Measurements from ENCODE around the gene TAS2R31. TPM values are rescaled to one million over a fixed set of nuclear protein-coding genes. Genes with fewer than 3 reads are reported as not detected.
"Not testable (repeated sequence)": the region's sequence is repeated elsewhere in the genome, so short reads cannot be mapped to it uniquely, and the experiment has no call there.

Gene TAS2R31
- total RNA-seq, 1 donor: 7.3 TPM

DNA sequence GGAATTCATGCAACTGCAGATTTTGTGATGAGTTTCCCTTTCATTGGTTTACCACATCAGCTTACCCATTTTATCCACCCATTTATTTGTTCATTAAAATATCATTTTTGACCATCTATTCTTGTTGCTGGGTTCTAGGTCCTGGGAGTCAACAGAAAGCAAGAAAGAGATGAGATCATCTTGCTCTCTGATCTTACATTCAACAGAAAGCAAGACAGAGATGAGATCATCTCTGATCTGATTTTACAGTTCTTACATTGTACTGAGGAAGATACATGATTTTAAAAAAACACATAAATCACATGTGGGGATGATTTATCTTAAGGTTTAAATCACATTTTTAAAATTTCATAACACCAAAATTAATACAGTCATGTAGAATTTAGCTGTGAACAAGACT lies 28.6 kb upstream of the TAS2R31 start:
- TF ChIP-seq, protein P1, sequence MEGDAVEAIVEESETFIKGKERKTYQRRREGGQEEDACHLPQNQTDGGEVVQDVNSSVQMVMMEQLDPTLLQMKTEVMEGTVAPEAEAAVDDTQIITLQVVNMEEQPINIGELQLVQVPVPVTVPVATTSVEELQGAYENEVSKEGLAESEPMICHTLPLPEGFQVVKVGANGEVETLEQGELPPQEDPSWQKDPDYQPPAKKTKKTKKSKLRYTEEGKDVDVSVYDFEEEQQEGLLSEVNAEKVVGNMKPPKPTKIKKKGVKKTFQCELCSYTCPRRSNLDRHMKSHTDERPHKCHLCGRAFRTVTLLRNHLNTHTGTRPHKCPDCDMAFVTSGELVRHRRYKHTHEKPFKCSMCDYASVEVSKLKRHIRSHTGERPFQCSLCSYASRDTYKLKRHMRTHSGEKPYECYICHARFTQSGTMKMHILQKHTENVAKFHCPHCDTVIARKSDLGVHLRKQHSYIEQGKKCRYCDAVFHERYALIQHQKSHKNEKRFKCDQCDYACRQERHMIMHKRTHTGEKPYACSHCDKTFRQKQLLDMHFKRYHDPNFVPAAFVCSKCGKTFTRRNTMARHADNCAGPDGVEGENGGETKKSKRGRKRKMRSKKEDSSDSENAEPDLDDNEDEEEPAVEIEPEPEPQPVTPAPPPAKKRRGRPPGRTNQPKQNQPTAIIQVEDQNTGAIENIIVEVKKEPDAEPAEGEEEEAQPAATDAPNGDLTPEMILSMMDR (IDR thresholded peaks at IDR 0.05; ENCODE audit: insufficient read depth, low read depth, low read length): no peak
- H3K4me3 ChIP-seq (ENCODE audit: low read depth, low read length): no peak overlapping the region
- no peak for DNase-seq (ENCODE audit: low read depth)

DNA sequence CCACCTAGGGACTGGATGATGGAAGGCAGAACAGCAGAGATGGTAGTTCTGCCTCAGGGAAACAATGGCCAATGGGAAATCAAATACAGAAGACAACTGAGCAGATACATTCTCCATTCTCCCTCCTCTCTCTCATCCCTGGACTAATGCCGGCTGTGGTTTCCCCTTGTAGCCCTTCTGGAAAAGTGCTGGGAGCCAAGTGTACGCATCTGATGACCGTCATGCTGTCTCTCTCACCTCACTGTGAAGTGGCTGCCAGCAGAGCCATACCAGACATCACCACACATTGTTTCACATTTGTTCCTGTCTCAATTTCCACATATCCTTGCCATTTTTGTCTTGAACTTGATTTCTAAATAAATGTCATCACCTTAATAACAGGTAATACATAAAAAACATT lies 27.8 kb upstream of the TAS2R31 start:
- no peak for DNase-seq (ENCODE audit: low read depth)
- H3K4me3 ChIP-seq (ENCODE audit: low read depth, low read length): no peak overlapping the region
- TF ChIP-seq, protein P1 (IDR thresholded peaks at IDR 0.05; ENCODE audit: insufficient read depth, low read depth, low read length): no peak

DNA sequence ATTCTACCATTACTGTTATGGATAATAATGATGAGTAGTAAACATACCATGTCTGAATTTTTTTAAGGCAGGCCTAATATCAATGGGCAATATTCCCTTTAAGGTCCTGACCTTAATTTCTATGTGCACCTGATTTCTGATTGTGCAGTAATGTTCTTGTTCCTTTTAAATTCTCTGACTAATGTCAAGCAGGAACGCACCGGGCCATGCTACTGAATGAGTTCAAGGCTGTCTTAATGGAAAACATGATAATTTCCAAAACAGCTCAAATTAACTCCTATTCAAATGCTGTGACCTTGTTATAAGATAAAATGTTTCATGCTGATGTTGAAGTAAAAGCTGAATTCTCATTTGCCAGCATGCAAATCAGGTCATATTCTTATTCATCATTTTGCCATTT lies 24.1 kb upstream of the TAS2R31 start:
- TF ChIP-seq, protein P1 (IDR thresholded peaks at IDR 0.05; ENCODE audit: insufficient read depth, low read depth, low read length): no peak
- no peak for DNase-seq (ENCODE audit: low read depth)

DNA sequence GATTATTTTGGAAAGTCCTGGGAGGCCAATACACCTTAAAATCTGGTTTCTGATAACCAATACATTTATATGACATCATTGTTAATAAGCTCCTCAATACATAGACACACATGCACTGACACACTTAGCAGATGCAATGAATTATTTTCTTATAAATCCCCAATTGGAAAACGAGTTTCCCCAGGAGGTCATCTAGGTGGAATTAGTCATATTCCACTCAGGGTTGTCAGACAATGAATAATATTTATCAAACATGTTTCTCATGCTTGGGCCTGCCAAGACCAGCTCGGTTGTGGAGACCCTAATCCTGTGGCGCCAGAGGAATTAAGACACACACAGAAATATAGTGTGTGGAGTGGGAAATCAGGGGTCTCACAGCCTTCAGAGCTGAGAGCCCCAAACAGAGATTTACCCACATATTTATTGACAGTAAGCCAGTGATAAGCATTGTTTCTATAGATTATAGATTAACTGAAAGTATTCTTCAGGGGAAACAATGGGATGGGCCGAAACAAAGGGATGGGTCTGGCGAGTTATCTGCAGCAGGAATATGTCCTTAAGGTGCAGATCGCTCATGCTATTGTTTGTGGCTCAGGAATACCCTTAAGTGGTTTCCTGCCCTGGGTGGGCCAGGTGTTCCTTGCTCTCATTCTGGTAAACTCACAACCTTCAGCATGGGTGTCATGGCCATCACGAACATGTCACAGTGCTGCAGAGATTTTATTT lies 18.8 kb upstream of the TAS2R31 start:
- H3K4me3 ChIP-seq (ENCODE audit: low read depth, low read length); DNase-seq (ENCODE audit: low read depth): not testable (repeated sequence)

More for the DNA sequence above, 24.1 kb upstream of the TAS2R31 start:
- no peak overlapping the region for H3K4me3 ChIP-seq (ENCODE audit: low read depth, low read length)

DNA sequence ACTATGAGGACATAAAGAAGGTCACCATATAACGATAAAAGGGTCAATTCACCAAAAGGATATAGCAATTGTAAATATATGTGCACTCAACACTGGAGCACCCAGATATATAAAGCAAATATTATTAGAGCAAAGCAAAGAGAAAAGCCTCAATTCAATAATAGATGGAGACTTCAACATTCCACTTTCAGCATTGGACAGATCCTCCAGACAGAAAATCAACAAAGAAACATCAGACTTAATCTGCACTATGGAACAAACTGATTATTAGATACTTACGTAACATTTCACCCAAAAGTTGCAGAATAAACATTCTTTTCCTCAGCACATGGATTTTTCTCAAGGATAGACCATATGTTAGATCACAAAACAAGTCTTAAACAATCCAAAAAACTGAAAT lies 10.2 kb upstream of the TAS2R31 start:
- not testable (repeated sequence) for DNase-seq (ENCODE audit: low read depth)

DNA sequence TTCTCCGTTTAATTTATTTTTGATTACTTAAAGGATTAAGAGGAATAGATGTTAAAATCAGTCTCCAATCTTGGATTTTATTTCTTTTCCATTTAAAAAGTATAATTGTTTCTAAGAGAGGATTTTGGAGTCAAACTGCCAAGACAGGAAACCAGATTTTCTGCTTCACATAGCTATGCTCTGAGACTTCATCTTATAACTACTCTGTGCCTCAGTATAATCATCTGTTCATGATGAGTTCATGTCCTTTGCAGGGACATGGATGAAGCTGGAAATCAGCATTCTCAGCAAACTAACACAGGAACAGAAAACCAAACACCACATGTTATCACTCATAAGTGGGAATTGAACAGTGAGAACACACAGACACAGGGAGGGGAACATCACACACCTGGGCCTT lies 9.0 kb upstream of the TAS2R31 start:
- no peak overlapping the region for H3K4me3 ChIP-seq (ENCODE audit: low read depth, low read length)
- TF ChIP-seq, protein P1 (IDR thresholded peaks at IDR 0.05; ENCODE audit: insufficient read depth, low read depth, low read length): no peak
- DNase-seq (ENCODE audit: low read depth): no peak

More for the DNA sequence above, 10.2 kb upstream of the TAS2R31 start:
- not testable (repeated sequence) for H3K4me3 ChIP-seq (ENCODE audit: low read depth, low read length)

DNA sequence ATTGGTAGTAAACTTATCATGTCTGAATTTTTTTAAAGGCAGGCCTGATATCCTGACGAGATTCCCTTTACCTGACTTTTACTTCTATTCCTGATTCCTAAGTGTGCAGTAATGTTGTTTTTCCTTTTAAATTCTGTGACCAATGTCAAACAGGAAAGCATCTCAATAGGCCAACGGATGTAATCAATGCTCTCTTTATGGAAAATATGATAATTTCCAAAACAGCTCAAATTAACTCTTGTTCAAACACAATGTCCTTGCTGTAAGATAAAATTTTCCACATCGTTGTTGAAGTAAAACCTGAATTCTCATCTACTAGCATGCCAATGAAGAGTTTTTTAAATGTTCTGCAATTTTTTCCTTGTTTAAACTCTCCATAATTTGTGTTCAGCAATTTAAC lies 8.0 kb upstream of the TAS2R31 start:
- no peak for DNase-seq (ENCODE audit: low read depth)
- H3K4me3 ChIP-seq (ENCODE audit: low read depth, low read length): no peak overlapping the region
- TF ChIP-seq, protein P1 (IDR thresholded peaks at IDR 0.05; ENCODE audit: insufficient read depth, low read depth, low read length): no peak

DNA sequence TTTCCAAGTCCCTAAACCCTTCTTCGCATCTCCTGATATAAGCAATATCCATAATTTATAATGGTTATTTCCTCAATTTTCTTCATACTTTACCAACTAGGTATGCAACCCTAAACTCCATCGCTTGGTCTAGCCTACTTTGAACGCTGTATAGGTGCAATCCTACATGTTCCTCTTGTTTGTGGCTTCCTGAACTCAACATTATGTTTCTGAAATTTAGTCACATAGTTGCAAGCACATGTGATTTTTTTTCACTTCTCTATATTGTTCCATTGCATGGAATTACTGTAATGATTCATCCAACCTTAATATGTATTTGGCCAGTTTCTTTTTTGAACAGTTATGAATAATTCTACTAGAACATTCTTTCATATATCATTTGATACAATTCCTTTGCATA lies 2.8 kb upstream of the TAS2R31 start:
- not testable (repeated sequence) for DNase-seq (ENCODE audit: low read depth); H3K4me3 ChIP-seq (ENCODE audit: low read depth, low read length)
